GM12873 (cell line): Measurements from ENCODE around the gene TMEM63C.

Experiments
- CTCF ChIP-seq: IDR thresholded peaks from 2 replicates; pipeline ENCODE4 v1.5.1; 2012; ENCODE audit warnings: low read depth, mild to moderate bottlenecking, moderate library complexity, low read length, control low read depth; ENCODE audit not compliant: insufficient read depth; ENCODE audit errors: missing control alignments

TMEM63C gene

DNA sequence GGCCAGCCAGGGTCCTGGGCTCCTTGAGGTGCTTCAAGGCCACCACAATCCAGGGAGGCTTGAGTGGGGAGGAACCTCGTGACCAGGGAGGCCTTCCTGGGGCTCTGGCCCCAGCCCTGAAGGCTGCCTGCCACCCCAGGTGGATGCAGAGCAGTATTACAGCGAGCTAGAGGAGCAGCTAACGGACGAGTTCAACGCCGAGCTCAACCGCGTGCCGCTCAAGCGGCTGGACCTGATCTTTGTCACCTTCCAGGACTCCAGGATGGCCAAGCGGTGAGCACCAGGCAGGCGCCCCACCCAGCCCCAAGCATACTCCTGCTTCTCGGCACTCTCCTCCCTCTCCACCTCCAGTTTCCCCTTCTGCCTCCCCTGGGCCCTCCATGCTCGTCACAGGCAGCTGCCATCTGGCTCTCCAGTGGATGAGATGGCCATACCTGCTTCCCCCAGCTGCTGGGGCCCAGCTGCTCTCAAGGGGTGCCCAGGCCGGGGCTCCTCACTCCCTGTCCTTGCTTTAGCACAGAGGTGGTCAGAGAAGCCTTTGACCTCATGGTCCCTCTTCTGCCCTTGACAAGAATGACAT is 58.8 kb downstream of the TMEM63C start:
- TF ChIP-seq CTCF, result no peak

DNA sequence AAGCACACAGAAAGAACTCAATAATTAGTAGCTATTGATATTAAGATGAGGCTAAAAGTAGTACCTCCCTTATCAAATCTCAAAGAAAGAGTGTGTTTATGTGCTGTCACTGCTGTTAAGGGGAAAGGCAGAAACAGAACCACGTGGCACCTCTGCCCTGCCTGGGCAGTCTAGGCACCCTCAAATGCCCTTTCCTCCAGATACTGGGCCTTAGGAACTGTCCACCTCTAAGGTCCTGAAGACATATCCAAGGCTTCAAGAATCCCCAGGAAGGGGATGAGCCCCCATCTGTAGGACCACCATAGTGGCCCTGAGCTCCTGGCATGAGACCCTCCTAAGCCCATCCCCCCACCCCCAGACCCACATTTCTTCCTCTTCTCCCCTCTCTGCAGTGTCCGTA is 60.4 kb downstream of the TMEM63C start:
- TF ChIP-seq CTCF, result no peak

GRCh38 chr14:77242752-77243151 is 61.2 kb downstream of the TMEM63C start:
- no peak for TF ChIP-seq CTCF

DNA sequence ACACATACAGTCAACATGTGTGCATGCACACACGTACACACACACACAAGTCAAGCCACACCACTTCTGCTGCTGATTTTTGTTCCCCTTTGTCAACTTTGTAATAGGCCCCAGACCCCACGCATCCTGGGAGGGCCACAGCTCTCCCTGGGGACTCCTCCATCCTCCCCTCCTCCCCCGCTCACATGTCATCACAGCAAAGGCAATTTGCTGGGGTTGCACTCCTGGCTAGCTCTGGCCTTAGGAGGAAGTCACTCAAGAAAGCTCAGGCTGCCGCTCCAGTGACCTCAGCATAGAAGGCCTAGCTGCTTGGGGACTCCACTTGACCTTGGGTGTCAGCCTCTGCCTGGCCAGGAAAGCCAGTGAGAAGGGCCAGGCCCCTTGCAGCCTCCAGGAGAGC is 62.3 kb downstream of the TMEM63C start:
- TF ChIP-seq CTCF, result no peak

- peak; percentile 32 for TF ChIP-seq CTCF
These were observed 64.2 kb downstream of the TMEM63C start for GRCh38 chr14:77245820-77246219.

GRCh38 chr14:77246784-77247183 is 65.2 kb downstream of the TMEM63C start:
- TF ChIP-seq CTCF, result no peak

GRCh38 chr14:77248666-77249065 is 67.1 kb downstream of the TMEM63C start:
- no peak for TF ChIP-seq CTCF

GRCh38 chr14:77249286-77249685 is 67.7 kb downstream of the TMEM63C start:
- TF ChIP-seq CTCF, result no peak
